Activated T-cell treated with anti-CD3 and anti-CD28 coated beads for 4 hours (primary cell): ENCODE data around the gene DPP6.

ENCODE experiments used
- DNase-seq: peaks from one replicate; pipeline ENCODE4 v3.0.0-alpha.2; 2020

Gene DPP6

DNA sequence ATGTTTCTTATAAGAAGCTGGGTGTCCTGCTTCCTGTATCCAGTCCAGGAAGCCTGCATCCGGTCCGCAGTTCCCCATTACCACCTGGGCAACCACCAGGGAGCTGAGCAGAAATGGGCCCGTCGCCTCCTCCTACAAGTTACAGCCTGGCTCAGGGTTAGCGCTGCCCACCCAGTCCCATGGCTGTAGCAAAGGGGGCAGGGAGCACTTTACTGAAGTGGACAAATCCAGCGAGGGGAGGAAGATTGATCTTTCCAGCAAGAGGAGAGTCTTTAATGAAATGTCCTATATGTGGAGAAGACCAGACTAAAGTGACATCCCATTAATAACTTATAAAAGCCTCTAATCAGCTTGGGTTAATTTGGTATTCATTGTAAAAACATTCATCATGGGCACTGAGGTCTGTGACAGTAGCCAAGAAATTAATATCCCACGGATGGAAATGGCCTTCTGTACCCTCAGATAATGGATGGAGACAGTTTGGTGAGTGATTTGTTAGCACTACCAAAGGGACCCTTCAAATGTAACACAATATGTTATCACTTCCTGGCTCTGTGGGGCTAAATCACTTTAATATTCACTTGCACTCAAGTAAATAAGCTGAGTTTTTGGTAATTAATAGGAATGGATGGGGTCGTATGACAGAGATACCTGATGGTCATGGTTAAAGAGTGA lies 627.3 kb downstream of the DPP6 start:
- DNase-seq: no peak

DNA sequence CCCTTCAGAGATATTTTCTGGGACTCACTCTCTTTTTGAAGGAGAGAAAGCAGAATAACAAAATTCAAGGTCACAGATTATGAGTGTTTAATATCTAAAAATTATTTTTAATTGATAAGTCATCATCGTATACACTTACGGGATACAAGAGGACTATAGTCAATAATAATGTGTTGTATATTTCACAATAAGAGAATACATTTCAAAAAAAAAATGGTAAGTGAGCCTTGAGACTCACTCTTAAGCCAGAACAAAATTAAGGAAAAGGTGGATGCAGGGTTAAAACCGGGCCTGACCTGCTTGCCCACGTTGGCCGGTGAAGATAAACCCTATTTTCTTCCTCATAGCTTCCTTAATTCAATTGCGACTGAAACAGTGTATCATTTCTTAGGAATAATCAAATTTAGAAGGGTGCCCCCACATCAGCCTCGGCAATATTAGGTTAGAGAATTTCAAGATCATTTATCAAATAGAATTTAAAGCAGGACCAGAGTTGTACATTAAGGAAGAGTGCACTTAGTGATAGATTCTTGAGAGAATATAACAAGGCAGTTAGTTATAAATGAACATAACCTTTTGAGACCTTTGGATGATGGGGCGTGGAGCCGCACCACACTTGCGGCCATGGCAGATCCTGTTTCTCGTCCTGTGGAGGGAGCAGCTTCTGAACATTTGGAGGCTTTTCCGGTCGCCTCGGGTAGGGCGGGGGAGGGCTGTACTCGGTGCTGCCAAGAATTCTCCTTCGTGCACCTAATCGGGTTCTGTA lies 628.9 kb downstream of the DPP6 start:
- no peak for DNase-seq

- no peak for DNase-seq
These were observed 629.8 kb downstream of the DPP6 start for GRCh38 chr7:154682003-154682402.

DNA sequence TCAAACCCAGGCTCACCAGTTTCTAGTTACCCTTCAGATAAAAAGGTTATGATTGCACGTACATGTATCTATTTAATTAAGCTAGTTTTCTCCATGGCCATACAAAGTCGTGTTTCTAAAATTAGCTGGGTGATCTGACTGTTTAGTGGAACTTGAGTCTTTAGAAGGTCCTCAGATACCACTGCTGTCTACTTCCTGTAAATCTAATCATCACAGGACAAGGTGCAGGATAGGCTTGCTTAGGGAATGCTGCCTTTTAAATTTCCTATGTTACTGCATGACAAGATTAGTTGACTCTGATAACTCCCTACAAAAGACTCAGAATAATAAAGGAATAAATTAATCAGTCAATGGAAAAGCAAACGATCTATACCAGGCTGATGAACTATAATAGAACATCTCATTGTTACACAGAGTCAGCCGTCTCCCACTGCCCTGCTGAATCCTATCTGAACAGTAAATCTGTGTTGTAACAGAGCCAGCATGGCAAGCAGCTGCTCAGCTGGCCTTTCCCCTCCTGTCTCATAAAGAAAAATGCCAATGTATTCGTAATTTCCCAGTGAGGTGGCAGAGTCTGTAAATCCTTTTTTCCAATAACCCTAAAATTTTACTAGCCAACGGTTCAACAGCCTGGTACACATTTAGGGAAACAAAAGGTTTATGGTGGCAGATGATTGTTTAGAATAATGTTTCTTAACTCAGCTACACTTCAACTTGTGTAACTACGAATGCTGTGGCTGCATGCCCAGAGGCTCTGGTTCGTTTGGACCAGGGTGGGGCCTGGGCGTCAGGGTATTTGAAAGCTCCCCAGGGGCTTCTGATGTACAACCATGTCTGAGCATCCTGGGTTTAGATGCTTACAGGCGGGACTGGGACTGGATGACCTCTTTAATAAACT lies 632.7 kb downstream of the DPP6 start:
- no peak for DNase-seq

DNA sequence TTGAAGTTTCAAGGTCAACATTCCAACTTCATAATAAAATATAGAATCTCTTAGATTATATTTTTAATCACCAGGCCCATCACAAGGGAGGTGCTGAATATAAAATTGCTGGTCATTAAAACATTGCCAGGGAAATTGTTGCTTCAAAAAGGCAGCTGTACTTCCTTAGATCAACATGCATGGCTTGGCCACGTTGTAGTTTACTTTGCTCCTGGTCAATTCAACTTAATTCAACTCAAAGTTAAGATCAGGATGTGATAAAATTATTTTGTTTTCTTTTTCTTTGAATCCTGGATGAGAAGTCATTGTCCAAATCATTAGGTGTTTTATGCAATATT lies 633.3 kb downstream of the DPP6 start:
- DNase-seq: no peak

- no peak for DNase-seq
These were observed 634.1 kb downstream of the DPP6 start for GRCh38 chr7:154686305-154686704.

GRCh38 chr7:154688952-154689351 lies 636.8 kb downstream of the DPP6 start:
- DNase-seq: no peak

GRCh38 chr7:154690411-154690810 lies 638.2 kb downstream of the DPP6 start:
- no peak for DNase-seq

- no peak for DNase-seq
These were observed 641.5 kb downstream of the DPP6 start for GRCh38 chr7:154693661-154694060.

DNA sequence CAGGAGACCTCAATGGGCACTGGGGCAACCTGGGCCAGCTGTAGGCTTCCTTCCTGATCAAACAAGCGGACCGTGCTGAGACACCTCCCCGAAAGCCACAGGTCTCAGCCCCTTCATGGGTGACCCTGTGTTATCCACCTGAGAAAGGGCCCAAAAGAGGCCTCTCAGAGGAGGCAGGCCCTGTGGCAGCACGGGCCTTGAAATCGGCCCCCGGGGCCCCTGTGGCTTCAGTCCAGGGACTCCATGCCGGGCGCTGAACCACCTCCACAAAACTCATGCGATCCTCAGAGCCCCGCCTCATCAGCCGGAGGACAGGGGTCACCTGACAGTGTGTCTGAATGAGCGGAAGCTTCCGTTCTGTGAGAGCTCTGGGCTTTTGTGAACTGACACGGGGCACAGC lies 643.6 kb downstream of the DPP6 start:
- DNase-seq: no peak

DNA sequence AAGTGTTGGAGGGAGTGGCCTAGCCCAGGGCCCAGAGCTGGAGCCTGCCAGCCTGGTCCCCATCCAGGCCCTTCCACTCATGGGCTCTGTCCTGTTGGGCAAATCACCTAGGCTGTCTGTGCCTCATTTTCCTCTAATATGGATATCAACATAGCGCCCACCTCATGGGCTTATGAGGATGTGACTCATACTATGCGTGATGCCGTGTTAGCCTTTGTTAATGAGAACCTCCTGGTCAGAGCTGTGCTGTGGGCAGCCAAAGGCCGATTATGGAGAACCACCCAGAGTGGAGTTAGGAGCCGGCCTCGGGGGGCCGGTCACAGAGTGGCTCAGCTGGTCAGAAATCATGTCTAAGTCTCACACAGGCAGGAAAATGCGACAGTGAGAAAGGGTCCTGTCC lies 644.4 kb downstream of the DPP6 start:
- DNase-seq: no peak

GRCh38 chr7:154698726-154699291 lies 646.6 kb downstream of the DPP6 start:
- no peak for DNase-seq

DNA sequence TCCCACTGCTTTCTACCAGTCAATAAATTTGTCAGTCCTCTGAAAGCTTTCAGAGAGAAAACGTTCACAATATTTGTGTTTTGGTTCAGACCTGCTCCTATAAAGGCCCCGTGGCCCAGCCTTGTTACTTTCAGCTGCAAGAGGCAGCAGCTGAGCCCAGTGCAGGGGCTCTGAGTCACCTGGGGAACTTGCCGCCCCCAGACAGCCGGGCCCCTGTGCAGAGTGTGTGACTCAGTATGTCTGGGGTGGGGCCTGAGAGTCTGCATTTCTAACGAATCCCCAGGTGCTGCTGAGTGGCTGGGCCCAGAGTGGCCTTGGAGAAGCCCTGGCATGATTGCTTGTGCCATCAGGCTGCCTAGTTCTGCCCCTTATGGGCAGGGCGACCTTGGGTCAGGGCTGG lies 647.2 kb downstream of the DPP6 start:
- no peak for DNase-seq

DNA sequence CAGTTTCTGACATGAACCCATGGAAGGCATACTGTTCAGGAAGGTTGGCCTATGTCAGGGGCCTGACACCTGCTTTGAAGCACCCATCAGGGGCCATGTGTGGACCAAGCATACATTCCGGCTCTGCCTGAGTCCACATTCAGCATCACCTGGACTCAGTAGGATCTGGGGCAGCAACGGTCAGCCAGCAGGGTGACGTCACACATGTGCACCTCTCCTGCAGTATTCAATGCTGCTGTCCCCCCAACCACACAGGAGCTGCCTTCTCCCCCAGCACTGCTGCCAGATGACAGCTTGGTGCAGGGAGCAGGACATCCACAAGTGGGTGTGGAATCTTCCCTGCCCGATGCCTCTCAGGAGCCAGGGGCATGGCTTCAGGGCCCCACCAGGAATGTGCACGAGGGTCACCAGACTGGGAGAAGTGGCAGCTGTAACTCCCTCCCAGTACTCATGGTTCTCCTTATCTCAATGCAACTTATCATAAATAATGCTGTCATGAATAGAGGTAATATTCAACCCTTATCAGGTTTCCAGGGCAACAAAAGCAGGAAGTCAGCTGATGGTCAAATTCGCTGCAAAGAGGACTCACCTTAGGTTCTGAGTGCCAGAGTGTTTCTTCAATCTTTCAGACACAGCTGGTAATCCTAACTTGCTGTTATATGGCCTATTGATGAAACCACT lies 657.8 kb downstream of the DPP6 start:
- no peak for DNase-seq

- DNase-seq: no peak
These were observed 667.8 kb downstream of the DPP6 start for GRCh38 chr7:154720016-154720415.

GRCh38 chr7:154721086-154721485 lies 668.9 kb downstream of the DPP6 start:
- DNase-seq: no peak

- DNase-seq: no peak
These were observed 674.2 kb downstream of the DPP6 start for GRCh38 chr7:154726368-154726767.

- no peak for DNase-seq
These were observed 676.9 kb downstream of the DPP6 start for GRCh38 chr7:154729056-154729455.

- DNase-seq: no peak
These were observed 683.6 kb downstream of the DPP6 start for GRCh38 chr7:154735766-154736165.

GRCh38 chr7:154736389-154736788 lies 684.2 kb downstream of the DPP6 start:
- DNase-seq: no peak

- DNase-seq: no peak
These were observed 686.0 kb downstream of the DPP6 start for GRCh38 chr7:154738216-154738615.

GRCh38 chr7:154741131-154741530 lies 688.9 kb downstream of the DPP6 start:
- DNase-seq: no peak

- no peak for DNase-seq
These were observed 691.0 kb downstream of the DPP6 start for GRCh38 chr7:154743206-154743605.
